Adrenal gland (tissue), 5 donors: ENCODE measurements around the gene RDX.

Experiments
- POLR2A ChIP-seq, 2 donors: fragments of 450-650 bp; IDR thresholded peaks; one replicate each; pipeline ENCODE4 v1.6.1; 2017; ENCODE audit warnings: antibody characterized with exemption in 2 of 2, mild to moderate bottlenecking in 2 of 2, moderate library complexity in 1 of 2
- TF ChIP-seq, protein P1 (sequence below), 6 experiments: fragments of 450-650 bp in 4 of 6; fragments of 200-600 bp in 2 of 6; sonication (generic) in 1 of 6; IDR thresholded peaks; 1 replicate in 5 of 6; 2 replicates in 1 of 6; pipeline versions ENCODE4 v1.5.1 to v1.8.0; 2016 to 2021; ENCODE audit warnings: antibody characterized with exemption in 6 of 6, mild to moderate bottlenecking in 2 of 6, moderate library complexity in 1 of 6
- donor health status: DM: no; HTN: no; CAD: no.

DNA sequence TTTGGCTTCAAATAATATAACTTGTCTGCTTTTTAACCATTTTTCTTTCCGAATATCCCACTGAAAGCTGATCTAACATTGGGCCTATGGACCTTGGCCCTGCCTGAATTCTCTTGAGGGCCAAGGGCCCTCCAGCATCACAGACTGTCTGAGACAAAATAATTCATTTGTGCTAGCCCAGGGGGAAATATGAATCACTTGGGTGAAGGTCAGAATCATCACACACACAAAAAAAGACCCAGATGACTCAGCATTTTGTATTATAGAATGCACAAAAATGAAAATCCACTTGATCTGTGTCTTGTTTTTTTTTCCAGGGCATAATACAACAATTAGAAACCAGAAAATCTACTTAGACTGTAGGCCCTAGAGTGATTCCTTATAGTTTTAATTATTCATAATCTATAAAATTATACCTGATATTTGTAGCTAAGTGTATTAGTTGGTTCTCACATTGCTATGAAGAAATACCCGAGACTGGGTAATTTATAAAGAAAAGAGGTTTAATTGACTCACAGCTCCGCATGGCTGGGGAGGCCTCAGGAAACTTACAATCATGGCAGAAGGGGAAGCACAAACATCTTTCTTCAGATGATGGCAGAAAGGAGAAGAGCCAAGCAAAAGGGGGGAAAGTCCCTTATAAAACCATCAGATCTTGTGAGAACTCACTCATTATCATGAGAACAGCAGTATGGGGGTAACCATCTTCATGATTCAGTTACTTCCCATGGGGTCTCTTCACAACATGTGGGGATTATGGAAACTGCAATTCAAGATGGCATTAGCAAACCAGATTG, 15.6 kb upstream of the RDX start:
- no peak for TF ChIP-seq POLR2A (IDR thresholded peaks at IDR 0.05)
- TF ChIP-seq, protein P1, sequence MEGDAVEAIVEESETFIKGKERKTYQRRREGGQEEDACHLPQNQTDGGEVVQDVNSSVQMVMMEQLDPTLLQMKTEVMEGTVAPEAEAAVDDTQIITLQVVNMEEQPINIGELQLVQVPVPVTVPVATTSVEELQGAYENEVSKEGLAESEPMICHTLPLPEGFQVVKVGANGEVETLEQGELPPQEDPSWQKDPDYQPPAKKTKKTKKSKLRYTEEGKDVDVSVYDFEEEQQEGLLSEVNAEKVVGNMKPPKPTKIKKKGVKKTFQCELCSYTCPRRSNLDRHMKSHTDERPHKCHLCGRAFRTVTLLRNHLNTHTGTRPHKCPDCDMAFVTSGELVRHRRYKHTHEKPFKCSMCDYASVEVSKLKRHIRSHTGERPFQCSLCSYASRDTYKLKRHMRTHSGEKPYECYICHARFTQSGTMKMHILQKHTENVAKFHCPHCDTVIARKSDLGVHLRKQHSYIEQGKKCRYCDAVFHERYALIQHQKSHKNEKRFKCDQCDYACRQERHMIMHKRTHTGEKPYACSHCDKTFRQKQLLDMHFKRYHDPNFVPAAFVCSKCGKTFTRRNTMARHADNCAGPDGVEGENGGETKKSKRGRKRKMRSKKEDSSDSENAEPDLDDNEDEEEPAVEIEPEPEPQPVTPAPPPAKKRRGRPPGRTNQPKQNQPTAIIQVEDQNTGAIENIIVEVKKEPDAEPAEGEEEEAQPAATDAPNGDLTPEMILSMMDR (IDR thresholded peaks at IDR 0.05): no peak
